ENCODE data around the gene CCDC32. TPM values are rescaled to one million over a fixed set of nuclear protein-coding genes. Genes with fewer than 3 reads are reported as not detected.
A peak's percentile ranks its signal among the peaks of the same experiment; 100 is the strongest.

CCDC32 gene
- total and polyA plus RNA-seq, 3 donors from 2014 or later: 13.9 to 19.4 (median 18.3) TPM

DNA sequence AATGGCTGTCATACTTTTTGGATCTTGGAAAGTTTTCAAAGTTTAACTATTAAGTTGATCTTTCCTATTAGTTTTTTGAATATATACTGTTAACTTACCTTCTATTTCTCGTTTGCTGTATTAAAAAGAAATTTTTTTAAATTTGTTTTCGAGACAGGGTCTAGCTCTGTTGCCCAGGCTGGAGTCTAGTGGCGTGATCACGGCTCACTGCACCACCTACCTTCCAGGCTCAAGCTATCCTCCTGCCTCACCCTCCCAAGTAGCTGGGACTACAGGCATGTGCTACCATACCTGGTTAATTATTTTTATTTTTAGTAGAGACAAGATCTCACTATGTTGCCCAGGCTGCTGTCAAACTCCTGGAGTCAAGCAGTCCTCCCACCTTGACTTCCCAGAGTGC lies 33.8 kb upstream of the CCDC32 start:
- intact Hi-C loops (cut with DNase I; ENCODE audit: low total_unique reads): no loop called here
- DNase-seq: no peak
- Histone ChIP-seq H3K4me3 (no peak overlapping the region), H3K9me3 (no peaks in the 10 kb centered on the region), H3K27me3 (no peaks in the 10 kb centered on the region), H3K36me3 (ENCODE audit: low read depth, missing control alignments) (no peaks in the 10 kb centered on the region), H3K4me1 (no peaks in the 10 kb centered on the region), H3K27ac (no peak overlapping the region)
- TF ChIP-seq, protein P1, sequence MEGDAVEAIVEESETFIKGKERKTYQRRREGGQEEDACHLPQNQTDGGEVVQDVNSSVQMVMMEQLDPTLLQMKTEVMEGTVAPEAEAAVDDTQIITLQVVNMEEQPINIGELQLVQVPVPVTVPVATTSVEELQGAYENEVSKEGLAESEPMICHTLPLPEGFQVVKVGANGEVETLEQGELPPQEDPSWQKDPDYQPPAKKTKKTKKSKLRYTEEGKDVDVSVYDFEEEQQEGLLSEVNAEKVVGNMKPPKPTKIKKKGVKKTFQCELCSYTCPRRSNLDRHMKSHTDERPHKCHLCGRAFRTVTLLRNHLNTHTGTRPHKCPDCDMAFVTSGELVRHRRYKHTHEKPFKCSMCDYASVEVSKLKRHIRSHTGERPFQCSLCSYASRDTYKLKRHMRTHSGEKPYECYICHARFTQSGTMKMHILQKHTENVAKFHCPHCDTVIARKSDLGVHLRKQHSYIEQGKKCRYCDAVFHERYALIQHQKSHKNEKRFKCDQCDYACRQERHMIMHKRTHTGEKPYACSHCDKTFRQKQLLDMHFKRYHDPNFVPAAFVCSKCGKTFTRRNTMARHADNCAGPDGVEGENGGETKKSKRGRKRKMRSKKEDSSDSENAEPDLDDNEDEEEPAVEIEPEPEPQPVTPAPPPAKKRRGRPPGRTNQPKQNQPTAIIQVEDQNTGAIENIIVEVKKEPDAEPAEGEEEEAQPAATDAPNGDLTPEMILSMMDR (IDR thresholded peaks at IDR 0.05): no peak
- TF ChIP-seq POLR2A (IDR thresholded peaks at IDR 0.05): no peak
- 71 to 97% methylated on average over 4 of the region's 4 CpGs for WGBS, 2 donors

DNA sequence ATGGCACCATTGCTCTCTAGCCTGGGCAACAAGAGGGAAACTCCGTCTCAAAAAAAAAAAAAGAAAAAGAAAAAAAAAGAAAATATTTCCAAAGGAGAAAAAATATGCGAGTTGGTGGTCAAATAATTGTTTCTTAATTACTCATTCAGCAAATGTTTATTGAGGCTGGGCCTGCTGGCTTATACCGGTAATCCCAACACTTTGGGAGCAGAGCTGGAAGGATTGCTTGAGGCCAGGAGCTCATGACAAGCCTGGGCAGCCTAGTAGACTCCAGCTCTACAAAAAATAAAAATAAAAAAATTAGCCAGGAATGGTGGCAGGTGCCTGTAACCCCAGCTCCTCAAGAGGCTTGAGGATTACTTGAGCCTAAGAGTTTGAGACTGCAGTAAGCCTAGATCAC lies 33.3 kb upstream of the CCDC32 start:
- Histone ChIP-seq H3K36me3 (ENCODE audit: low read depth, missing control alignments) (no peaks in the 10 kb centered on the region), H3K4me1 (no peaks in the 10 kb centered on the region), H3K27me3 (no peaks in the 10 kb centered on the region), H3K4me3 (no peak overlapping the region), H3K27ac (no peak overlapping the region), H3K9me3 (no peaks in the 10 kb centered on the region)
- DNase-seq: no peak
- intact Hi-C loops (cut with DNase I; ENCODE audit: low total_unique reads): no loop called here
- 64% methylated on average over 3 of the region's 3 CpGs for whole genome bisulfite sequencing, 2 donors
- TF ChIP-seq, protein P1 (IDR thresholded peaks at IDR 0.05): no peak
- TF ChIP-seq POLR2A (IDR thresholded peaks at IDR 0.05): no peak

DNA sequence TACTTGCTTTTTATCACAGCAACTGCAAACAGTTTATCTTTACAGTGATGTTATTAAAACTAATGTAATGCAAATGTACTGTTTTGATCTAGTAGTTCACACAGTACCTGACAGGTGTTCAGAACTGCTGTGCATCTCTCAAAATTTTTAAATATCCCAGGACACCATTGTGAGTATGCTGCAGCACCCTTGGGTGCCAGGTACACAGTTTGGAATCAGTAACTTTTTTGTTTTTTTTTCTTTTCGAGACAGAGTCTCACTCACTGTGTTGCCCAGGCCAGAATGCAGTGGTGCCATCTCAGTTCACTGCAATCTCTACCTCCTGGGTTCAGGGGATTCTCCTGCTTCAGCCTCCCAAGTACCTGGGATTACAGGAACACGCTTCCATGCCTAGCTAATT lies 32.2 kb upstream of the CCDC32 start:
- Histone ChIP-seq H3K36me3 (ENCODE audit: low read depth, missing control alignments) (no peaks in the 10 kb centered on the region), H3K4me1 (no peaks in the 10 kb centered on the region), H3K27me3 (no peaks in the 10 kb centered on the region), H3K9me3 (no peaks in the 10 kb centered on the region), H3K4me3 (no peak overlapping the region), H3K27ac (no peak overlapping the region)
- TF ChIP-seq POLR2A (IDR thresholded peaks at IDR 0.05): no peak
- TF ChIP-seq, protein P1 (IDR thresholded peaks at IDR 0.05): no peak
- DNase-seq: no peak
- intact Hi-C loops (cut with DNase I; ENCODE audit: low total_unique reads): no loop called here
- 91 to 97% methylated on average over 2 of the region's 2 CpGs for WGBS, 2 donors

DNA sequence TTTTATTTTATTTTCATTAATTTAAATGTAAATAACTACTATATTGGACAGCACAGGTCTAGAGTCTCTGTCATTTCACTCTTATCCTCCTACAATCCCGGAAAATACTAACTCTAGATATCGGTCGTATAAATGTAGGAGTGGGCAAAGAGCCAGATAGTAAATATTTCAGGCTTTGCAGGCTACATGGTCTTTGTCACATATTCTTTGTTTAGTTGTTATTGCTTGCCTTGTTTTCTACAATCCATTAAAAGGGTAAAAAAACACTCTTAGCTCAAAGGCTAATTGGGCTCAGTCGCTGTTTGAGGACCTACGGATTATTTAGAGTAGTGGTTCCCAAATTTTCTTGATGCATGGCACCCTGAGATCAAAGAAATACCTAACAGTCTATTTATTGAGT lies 30.9 kb upstream of the CCDC32 start:
- H3K4me3 ChIP-seq: no peak overlapping the region
- no peaks in the 10 kb centered on the region for H3K36me3 ChIP-seq (ENCODE audit: low read depth, missing control alignments)
- DNase-seq: no peak
- no peak overlapping the region for H3K27ac ChIP-seq
- intact Hi-C loops (cut with DNase I; ENCODE audit: low total_unique reads): no loop called here
- TF ChIP-seq POLR2A (IDR thresholded peaks at IDR 0.05): no peak
- TF ChIP-seq, protein P1 (IDR thresholded peaks at IDR 0.05): no peak
- 54 to 59% methylated on average over 5 of the region's 5 CpGs for WGBS, 2 donors
- H3K27me3 ChIP-seq: no peaks in the 10 kb centered on the region
- peaks cover 3% of the 10 kb centered on the region for H3K4me1 ChIP-seq
- no peaks in the 10 kb centered on the region for H3K9me3 ChIP-seq

DNA sequence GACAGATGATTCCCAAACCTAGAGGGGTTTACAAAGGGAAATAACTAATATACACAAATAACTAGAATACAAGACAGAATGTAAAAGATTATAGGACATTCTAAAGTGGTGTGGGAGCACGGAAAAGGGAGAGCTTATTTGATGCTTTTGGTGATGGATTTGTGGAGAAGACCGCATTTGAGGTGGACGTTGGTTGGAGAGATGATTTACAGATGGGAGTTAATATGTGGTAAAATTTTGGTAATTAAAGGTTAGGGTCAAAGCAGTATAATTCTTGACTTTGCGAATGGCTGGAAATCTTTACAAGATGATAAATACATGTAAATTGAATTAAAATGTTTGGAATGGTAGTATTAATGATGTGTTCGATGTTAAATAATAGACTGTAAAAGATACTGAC lies 30.4 kb upstream of the CCDC32 start:
- Histone ChIP-seq H3K9me3 (no peaks in the 10 kb centered on the region), H3K4me3 (peak overlapping the region in 1 of 2 donors; percentile 57), H3K36me3 (ENCODE audit: low read depth, missing control alignments) (no peaks in the 10 kb centered on the region), H3K4me1 (peaks cover 4% of the 10 kb centered on the region), H3K27me3 (no peaks in the 10 kb centered on the region), H3K27ac (no peak overlapping the region)
- intact Hi-C loops (cut with DNase I; ENCODE audit: low total_unique reads): no loop called here
- WGBS, 2 donors: 14 to 17% methylated on average over 5 of the region's 5 CpGs
- no peak for DNase-seq
- TF ChIP-seq POLR2A (IDR thresholded peaks at IDR 0.05): no peak
- TF ChIP-seq, protein P1 (IDR thresholded peaks at IDR 0.05): no peak
